ENCODE measurements around the gene RAB8A. TPM values are rescaled to one million over a fixed set of nuclear protein-coding genes. Genes with fewer than 3 reads are reported as not detected.

The RAB8A gene
- total RNA-seq, 1 experiment from 2014 or later: 59.3 TPM

Other genes starting within 250 kb of the RAB8A start
- gene CYP4F2, start 213.8 kb upstream of the RAB8A start, total RNA-seq (2014; rRNA removed; shearing (Covaris generic)): not detected in 2 replicates
- not detected in 2 replicates for gene CYP4F11, start 177.4 kb upstream of the RAB8A start, total RNA-seq (2014; rRNA removed; shearing (Covaris generic))
- not detected in 2 replicates for gene OR10H4, start 162.9 kb upstream of the RAB8A start, total RNA-seq (2014; rRNA removed; shearing (Covaris generic))
- 429 and 498 TPM in 2 replicates for gene TPM4, start 35.4 kb upstream of the RAB8A start, total RNA-seq (2014; rRNA removed; shearing (Covaris generic))
- gene HSH2D, start 31.8 kb downstream of the RAB8A start, total RNA-seq (2014; rRNA removed; shearing (Covaris generic)): 0.07 TPM in 1 of 2 replicates, not detected in the other
- not detected in 2 replicates for gene CIB3, start 61.6 kb downstream of the RAB8A start, total RNA-seq (2014; rRNA removed; shearing (Covaris generic))
- 91.8 and 96.9 TPM in 2 replicates for gene FAM32A, start 73.5 kb downstream of the RAB8A start, total RNA-seq (2014; rRNA removed; shearing (Covaris generic))
- gene AP1M1, start 86.0 kb downstream of the RAB8A start, total RNA-seq (2014; rRNA removed; shearing (Covaris generic)): 49.3 and 56.3 TPM in 2 replicates
- gene KLF2, start 212.9 kb downstream of the RAB8A start, total RNA-seq (2014; rRNA removed; shearing (Covaris generic)): not detected in 2 replicates